Measurements from ENCODE around the gene JAG1.
"Not testable (repeated sequence)": the region's sequence is repeated elsewhere in the genome, so short reads cannot be mapped to it uniquely, and the experiment has no call there.

Gene JAG1

DNA sequence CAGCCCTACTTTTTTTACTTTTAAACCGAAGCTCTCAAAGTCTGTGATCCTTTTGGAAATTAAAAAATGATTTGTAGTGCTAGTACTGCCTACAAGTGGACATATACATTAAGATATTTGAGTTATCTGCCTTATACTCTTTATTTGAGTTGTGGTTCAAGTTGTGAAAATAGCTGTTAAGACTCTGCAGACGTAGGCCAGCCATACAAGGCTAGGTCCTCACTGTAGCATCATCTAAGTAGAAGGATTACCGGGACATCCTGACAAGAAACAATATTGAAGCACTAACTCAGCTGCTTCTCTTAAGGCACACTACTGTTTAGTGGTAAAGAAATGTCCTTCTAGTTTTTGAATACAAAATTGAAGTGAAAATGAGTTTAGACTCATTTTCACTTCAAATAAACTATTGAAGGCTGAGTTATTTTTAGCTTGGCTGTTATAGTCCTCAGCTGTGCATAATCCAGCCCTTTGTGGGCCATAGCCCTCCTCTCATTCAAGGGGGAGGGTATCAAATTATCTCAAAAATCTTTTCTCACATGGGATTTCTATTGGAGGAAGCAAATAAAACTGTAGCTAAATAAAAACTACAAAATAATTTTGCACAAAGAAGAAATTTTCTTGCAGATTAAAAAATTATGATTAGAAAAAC lies 68.1 kb downstream of the JAG1 start:
- DNase-seq: no peak

DNA sequence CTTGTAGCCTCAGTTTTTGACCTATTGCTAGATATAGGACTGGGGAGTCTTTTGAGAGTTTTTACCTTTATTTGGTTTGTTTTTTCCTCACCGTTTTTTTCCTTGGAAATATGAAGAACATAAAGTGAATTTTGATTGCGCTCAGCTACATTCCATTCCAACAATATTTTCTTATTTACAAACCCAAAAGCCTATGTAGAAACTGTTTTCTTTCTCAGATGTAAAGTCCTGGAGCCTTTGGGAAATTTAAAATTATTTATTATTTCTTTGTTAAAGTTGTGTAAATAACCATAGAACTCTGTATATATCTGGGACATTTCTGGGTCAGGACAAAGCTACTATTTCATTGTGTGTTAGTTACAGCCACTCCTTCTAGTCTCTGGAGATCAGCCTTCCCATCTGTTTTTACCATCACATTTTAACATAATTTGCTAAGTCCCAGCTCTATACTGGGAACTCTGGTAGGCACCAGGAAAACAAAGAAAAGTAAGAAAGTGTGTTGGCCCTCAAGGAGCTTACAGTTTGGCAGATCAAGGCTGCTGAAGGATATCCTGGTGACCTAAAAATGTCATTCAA lies 68.8 kb downstream of the JAG1 start:
- DNase-seq: no peak

- no peak for DNase-seq
These were observed 69.6 kb downstream of the JAG1 start for GRCh38 chr20:10603971-10604864.

DNA sequence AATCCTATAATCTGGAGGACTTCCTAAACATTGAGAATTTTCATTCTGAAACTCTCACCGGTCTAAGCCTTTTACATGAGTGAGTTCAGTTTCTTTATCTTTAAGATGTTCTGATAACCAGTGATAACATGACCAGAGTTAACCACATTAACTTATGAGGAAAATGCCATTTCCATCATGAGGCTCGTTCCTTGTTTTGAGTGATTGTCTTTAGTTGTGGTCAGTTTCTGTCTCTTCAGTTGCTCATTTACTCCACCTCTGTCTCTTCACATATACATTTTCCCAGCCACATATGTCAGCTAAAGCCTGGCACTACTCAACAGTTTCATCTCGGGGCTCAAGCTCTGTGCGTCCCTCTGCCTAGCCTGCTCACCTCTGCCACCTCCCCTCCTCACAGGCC lies 70.4 kb downstream of the JAG1 start:
- no peak for DNase-seq

DNA sequence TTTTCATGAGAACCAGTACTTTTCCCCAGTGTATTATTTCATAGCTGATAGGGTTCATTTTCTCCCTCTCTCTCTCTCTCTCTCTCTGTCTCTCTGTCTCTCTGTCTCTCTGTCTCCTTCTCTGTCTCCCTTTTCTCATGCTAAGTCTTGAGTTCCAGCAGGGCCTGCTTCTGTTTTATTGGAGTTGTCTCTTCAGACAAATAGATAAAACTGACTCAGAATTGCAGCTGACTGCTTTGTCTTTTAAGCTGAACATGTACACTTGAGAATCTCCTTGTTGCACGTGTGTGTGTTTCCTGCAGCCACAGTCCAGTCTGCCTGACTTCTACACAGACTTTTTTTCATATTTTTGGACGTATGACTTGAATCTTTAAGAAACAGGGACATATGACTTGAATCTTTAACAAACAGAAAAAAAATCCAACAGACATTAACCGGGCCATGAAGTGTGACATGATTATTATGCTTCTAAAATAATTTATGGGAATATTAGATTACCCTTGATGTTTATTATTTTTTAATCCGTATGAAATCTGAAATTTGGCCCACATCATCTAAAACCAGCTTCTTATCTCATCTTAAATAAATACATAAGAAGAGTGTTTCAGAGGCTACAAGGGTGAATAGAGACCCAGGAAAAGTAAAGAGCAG lies 71.5 kb downstream of the JAG1 start:
- no peak for DNase-seq

DNA sequence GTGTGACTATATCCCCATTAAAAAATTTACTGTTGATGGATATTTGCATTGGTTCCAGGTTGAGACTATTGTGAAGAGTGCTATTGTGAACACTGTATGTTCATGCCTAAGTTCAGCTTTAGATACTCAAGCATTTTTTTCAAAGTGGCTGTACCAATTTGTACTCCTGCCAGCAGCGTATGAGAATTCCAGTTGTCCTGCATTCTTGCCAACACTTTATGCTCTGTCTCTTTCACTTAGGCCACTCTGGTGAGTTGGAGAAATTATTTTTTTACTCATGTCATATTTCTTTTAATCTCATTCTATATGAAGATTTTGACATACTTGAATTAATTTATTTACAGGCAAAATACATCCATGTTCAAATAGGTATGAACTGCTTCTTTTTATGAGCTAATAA lies 76.2 kb downstream of the JAG1 start:
- DNase-seq: no peak

GRCh38 chr20:10596710-10597121 lies 77.1 kb downstream of the JAG1 start:
- no peak for DNase-seq

- no peak for DNase-seq
These were observed 77.8 kb downstream of the JAG1 start for GRCh38 chr20:10595985-10596384.

DNA sequence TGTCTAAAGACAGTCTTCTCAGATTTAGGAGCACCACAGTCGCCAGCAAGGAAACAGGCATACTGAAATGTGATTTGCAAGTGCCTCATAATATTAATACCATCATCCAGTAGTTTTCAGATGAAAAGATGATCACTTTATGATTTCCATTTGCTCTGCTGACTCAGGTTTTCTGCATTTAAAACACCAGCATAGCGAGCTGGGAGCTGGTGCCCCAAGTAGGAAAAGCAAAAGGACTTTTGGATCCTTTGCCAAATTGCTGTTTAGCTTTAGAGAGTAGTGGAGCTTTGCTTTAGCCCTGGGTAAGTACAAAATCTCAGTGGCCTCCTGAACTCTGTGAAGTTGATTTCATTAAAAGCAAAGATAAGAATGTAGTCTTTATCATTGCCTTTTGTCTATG lies 78.5 kb downstream of the JAG1 start:
- DNase-seq: no peak

- DNase-seq: no peak
These were observed 79.4 kb downstream of the JAG1 start for GRCh38 chr20:10594296-10594868.

DNA sequence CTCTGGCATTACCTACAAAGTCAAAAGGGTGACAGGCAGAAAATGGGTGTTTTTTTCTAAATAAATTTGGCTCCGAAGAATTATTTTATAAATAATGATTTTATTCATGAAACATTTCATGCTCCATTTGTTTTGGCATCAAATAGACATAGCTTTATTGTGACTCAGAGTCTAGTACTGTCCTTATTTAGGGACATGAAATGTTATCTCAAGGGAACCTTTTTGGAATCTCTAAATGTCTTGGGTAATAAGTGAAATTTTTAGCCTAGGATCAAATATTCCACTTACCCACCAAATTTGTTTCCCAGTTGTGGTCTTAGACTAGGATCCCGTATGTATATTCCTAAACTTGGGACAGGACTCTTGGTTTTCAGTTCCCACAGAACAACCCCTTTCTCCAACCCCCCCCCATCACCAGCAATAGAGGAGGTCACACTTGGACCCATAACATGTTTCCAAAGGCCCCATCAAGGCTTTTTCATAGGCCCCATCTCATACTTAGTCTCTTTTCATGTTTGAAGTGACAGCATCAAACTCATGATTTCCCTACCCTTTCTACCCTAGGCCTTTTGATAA lies 81.8 kb downstream of the JAG1 start:
- DNase-seq: no peak

- no peak for DNase-seq
These were observed 82.7 kb downstream of the JAG1 start for GRCh38 chr20:10590950-10591671.

GRCh38 chr20:10590446-10590845 lies 83.4 kb downstream of the JAG1 start:
- DNase-seq: not testable (repeated sequence)
